Ascending aorta (tissue), 2 donors: ENCODE measurements around the gene KCNG1. TPM values are rescaled to one million over a fixed set of nuclear protein-coding genes. Genes with fewer than 3 reads are reported as not detected.
A peak's percentile ranks its signal among the peaks of the same experiment; 100 is the strongest.

Experiments used
- DNase-seq, 2 donors: peaks; one replicate each; pipeline ENCODE4 v3.0.0-alpha.2; 2019; ENCODE audit warnings: low spot score in 2 of 2
- H3K27ac ChIP-seq, 2 donors: fragments of 200-600 bp; sonication (generic); one replicate each; pipeline ENCODE4 v1.5.1; 2016 to 2017; ENCODE audit warnings: mild to moderate bottlenecking in 1 of 2
- H3K27me3 ChIP-seq: fragments of 200-600 bp; sonication (generic); one replicate; pipeline ENCODE4 v1.5.1; 2017
- H3K36me3 ChIP-seq, 2 donors: fragments of 200-600 bp; sonication (generic); one replicate each; pipeline ENCODE4 v1.5.1; 2016
- H3K4me1 ChIP-seq, 2 donors: fragments of 200-600 bp; sonication (generic); one replicate each; pipeline ENCODE4 v1.5.1; 2016 to 2017; ENCODE audit warnings: mild to moderate bottlenecking in 1 of 2
- H3K4me3 ChIP-seq, 2 donors: fragments of 200-600 bp; sonication (generic); one replicate each; pipeline ENCODE4 v1.5.1; 2016 to 2017; ENCODE audit warnings: mild to moderate bottlenecking in 1 of 2
- H3K9me3 ChIP-seq, 2 donors: fragments of 200-600 bp; sonication (generic); one replicate each; pipeline ENCODE4 v1.5.1; 2016
- intact Hi-C: fragments of 100-400 bp; cut with DNase I; formaldehyde crosslinking; loops from one replicate; pipeline ENCODE4 v1.15.1; 2023
- total RNA-seq: library from RNA; depleted of rRNA; stranded (reverse); fragments of >200 nt; gene quantifications from one replicate; pipeline ENCODE4 v1.1.0, GENCODE V29; 2016
- TF ChIP-seq, protein P1 (sequence below), 3 experiments: fragments of 200-600 bp in 2 of 3; fragments of 450-650 bp in 1 of 3; sonication (generic) in 2 of 3; IDR thresholded peaks; one replicate each; pipeline ENCODE4 v1.5.1; 2016 to 2019; ENCODE audit warnings: antibody characterized with exemption in 3 of 3, mild to moderate bottlenecking in 1 of 3, moderate library complexity in 1 of 3

KCNG1 gene
- total RNA-seq, 1 donor from 2014 or later, result 6.6 TPM

GRCh38 chr20:51020657-51021056 is 2.2 kb downstream of the KCNG1 start:
- no peak for DNase-seq
- no peaks in the 10 kb centered on the region for H3K9me3 ChIP-seq
- intact Hi-C loops, result no loop called here
- peaks cover 0 to 4% of the 10 kb centered on the region in 2 donors for H3K4me1 ChIP-seq
- H3K36me3 ChIP-seq, result no peaks in the 10 kb centered on the region
- H3K27ac ChIP-seq, result no peak overlapping the region
- TF ChIP-seq, protein P1, sequence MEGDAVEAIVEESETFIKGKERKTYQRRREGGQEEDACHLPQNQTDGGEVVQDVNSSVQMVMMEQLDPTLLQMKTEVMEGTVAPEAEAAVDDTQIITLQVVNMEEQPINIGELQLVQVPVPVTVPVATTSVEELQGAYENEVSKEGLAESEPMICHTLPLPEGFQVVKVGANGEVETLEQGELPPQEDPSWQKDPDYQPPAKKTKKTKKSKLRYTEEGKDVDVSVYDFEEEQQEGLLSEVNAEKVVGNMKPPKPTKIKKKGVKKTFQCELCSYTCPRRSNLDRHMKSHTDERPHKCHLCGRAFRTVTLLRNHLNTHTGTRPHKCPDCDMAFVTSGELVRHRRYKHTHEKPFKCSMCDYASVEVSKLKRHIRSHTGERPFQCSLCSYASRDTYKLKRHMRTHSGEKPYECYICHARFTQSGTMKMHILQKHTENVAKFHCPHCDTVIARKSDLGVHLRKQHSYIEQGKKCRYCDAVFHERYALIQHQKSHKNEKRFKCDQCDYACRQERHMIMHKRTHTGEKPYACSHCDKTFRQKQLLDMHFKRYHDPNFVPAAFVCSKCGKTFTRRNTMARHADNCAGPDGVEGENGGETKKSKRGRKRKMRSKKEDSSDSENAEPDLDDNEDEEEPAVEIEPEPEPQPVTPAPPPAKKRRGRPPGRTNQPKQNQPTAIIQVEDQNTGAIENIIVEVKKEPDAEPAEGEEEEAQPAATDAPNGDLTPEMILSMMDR (IDR thresholded peaks at IDR 0.05), result no peak
- peaks cover 11% of the 10 kb centered on the region for H3K27me3 ChIP-seq
- no peak overlapping the region for H3K4me3 ChIP-seq

DNA sequence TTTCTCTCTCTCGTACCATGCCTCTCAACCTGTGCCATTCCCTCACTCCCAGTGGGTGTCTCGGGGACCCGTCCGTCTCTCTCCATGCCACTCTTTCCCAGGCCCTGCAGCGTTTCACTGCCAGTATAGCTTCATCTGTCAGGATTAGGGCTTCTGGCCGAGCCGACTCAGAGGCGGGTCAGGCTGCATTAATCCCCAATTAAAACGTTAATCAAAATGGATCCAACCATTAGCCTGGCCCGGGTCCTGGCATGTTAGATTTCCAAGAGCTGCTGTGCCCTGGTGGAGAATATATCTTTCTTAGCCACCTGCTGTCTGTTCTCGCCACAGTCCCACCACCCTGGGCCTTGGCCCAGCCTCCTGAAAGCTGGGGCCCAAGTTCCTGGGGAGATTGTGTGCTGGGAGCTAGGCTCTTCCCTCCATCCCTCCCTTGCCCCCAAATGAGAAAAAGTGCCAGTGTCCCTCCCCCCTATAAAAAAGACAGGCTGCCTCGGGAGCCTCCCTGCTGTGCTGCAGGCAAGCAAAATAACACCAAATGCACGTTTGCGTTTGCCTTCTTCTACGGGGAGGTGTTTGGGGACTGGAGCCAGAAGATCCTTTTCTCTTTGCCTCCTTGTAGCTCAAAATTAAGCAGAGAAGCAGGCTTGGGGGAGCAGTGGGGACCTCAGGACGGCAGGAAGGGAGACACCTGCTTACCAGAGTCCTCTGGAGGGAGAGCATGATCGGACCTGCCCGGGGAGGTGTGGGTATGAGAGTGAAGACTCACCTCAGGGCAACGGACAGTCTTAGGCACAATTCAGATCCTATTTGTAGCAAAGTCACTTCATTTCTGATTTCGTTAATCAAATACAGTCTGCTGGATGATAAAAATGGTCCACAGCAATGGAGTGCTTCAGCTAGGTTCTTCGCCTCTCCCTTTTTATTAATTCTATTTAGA is 3.0 kb downstream of the KCNG1 start:
- intact Hi-C loops, result no loop called here
- peaks cover 0 to 4% of the 10 kb centered on the region in 2 donors for H3K4me1 ChIP-seq
- no peaks in the 10 kb centered on the region for H3K36me3 ChIP-seq
- H3K9me3 ChIP-seq, result no peaks in the 10 kb centered on the region
- no peak overlapping the region for H3K27ac ChIP-seq
- TF ChIP-seq, protein P1 (IDR thresholded peaks at IDR 0.05), result no peak
- peaks cover 11% of the 10 kb centered on the region for H3K27me3 ChIP-seq
- no peak overlapping the region for H3K4me3 ChIP-seq
- DNase-seq, result no peak

GRCh38 chr20:51017251-51017650 is 5.7 kb downstream of the KCNG1 start:
- intact Hi-C loops, result no loop called here
- no peak overlapping the region for H3K27ac ChIP-seq
- no peaks in the 10 kb centered on the region for H3K27me3 ChIP-seq

GRCh38 chr20:51016521-51016920 is 6.4 kb downstream of the KCNG1 start:
- H3K36me3 ChIP-seq, result no peaks in the 10 kb centered on the region
- no peak overlapping the region for H3K27ac ChIP-seq
- no peak overlapping the region for H3K4me3 ChIP-seq
- intact Hi-C loops, result no loop called here
- H3K9me3 ChIP-seq, result no peaks in the 10 kb centered on the region
- H3K27me3 ChIP-seq, result no peaks in the 10 kb centered on the region
- no peak for DNase-seq
- TF ChIP-seq, protein P1 (IDR thresholded peaks at IDR 0.05), result no peak
- no peaks in the 10 kb centered on the region for H3K4me1 ChIP-seq

More at GRCh38 chr20:51017251-51017650, 5.7 kb downstream of the KCNG1 start:
- Histone ChIP-seq H3K36me3 (no peaks in the 10 kb centered on the region), H3K4me3 (no peak overlapping the region), H3K9me3 (no peaks in the 10 kb centered on the region), H3K4me1 (no peaks in the 10 kb centered on the region)
- TF ChIP-seq, protein P1 (IDR thresholded peaks at IDR 0.05), result no peak
- DNase-seq, result no peak

DNA sequence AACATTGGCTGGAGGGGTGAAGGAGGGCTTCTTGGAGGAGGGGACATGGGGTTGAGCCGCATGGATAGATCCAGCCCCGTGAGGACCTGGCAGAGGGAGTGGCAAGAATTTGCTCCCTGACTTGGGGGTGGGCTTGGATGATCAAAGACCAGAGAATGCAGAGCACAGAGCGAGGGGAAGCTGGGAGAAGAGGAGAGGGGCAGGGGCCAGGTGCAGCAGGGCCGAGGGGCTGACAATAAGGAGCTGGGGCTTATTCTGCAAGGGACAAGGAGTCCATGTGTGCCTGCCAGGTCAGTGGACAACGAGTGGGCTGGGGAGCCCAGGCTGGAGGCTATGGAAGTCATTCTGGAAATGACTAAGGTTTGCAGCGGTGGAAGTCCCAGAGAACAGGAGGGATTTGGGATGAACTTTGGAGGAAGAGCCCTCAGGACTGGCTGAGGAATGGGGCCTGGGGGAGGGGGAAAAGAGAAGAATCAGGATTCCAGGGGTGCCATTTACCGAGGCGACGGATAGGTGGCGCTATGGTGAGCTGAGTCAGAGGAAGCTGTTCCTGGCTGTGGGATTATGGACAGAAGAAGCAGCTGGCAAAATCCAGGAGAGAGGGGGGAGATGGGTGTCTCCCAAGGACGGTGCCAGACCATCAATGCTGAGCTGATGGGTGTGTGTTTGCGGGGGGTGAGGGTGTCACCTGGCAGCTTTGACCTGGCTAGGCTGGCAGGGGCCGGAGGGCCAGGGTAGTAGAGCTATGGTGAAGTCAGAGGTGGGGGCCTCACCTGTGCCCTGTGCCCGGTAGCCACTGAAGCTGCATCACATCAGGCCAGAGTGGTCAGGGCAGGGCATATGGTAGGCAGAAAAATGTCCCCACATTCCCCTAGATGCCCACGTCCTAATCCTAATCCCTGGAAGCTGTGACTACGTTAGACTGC is 7.8 kb downstream of the KCNG1 start:
- Histone ChIP-seq H3K27ac (no peak overlapping the region), H3K9me3 (no peaks in the 10 kb centered on the region), H3K36me3 (no peaks in the 10 kb centered on the region), H3K4me1 (no peaks in the 10 kb centered on the region), H3K27me3 (no peaks in the 10 kb centered on the region), H3K4me3 (no peak overlapping the region)
- DNase-seq, result no peak
- intact Hi-C loops, result no loop called here
- TF ChIP-seq, protein P1 (IDR thresholded peaks at IDR 0.05), result peak in 1 of 3 experiments; percentile 32
